ENCODE measurements around the gene HOOK2. TPM values are rescaled to one million over a fixed set of nuclear protein-coding genes. Genes with fewer than 3 reads are reported as not detected.

Gene HOOK2
- total and polyA plus RNA-seq, 2 of the 13 experiments (the other 11 are each of a cell fraction or from before 2014, with no cell fraction given), result 9.2 to 12.9 TPM

DNA sequence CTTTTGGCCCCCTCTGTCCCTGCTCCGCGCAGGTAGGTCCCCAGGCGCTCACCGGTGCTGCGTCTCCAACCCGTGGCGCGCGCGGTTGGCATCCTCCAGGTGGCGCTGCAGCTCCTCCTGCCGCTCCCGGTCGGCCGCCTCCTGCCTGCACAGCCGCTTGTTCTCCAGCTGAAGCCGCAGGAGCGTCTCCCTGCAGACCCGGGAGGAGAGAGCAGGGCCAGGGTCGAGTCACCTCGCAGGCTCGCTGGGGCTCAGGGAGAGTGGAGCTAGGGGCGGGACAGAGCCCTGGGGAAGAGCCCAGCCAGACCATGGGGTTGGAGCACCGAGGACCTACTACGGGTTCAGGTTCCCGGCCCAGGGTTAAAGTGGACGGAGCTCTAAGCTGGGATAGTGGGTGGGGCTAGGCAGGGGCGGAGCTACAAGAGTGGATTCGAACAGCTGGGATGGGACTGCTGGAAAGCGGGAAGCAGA lies 9.3 kb downstream of the HOOK2 start (continued):
- TF ChIP-seq THYN1 (CRISPR knock-in tag; IDR thresholded peaks at IDR 0.05; ENCODE audit: borderline replicate concordance, low read depth) (no peak), RBFOX2 (IDR thresholded peaks at IDR 0.05; ENCODE audit: low read depth, low read length) (peak; percentile 44), SRSF1 (optimal IDR thresholded peaks at IDR 0.05; ENCODE audit: low read depth, low read length) (no peak), HIVEP1 (CRISPR knock-in tag; IDR thresholded peaks at IDR 0.05) (peak; percentile 81), ZNF333 (CRISPR knock-in tag; IDR thresholded peaks at IDR 0.05; ENCODE audit: borderline replicate concordance) (no peak; the same call in 1 of the 2 replicates), ZNF614 (CRISPR knock-in tag; IDR thresholded peaks at IDR 0.05; ENCODE audit: borderline replicate concordance) (peak; percentile 59; the same call in 1 of the 2 replicates), ZSCAN20 (CRISPR knock-in tag; IDR thresholded peaks at IDR 0.05; ENCODE audit: borderline replicate concordance) (no peak), CBX2 (IDR thresholded peaks at IDR 0.05; ENCODE audit: low read depth, low read length) (no peak), CBX2 (CRISPR knock-in tag; IDR thresholded peaks at IDR 0.05; ENCODE audit: low read depth) (no peak), ZNF44 (CRISPR knock-in tag; IDR thresholded peaks at IDR 0.05) (peak; percentile 32; the same call in 1 of the 2 replicates), AGO1 (IDR thresholded peaks at IDR 0.05; ENCODE audit: low read depth, low read length, poor library complexity, severe bottlenecking) (peak; percentile 65), PITX1 (CRISPR knock-in tag; IDR thresholded peaks at IDR 0.05) (no peak; the same call in 1 of the 2 replicates), FOXP1 (IDR thresholded peaks at IDR 0.05) (no peak), FOXP1 (CRISPR knock-in tag; IDR thresholded peaks at IDR 0.05) (no peak), GZF1 (CRISPR knock-in tag; IDR thresholded peaks at IDR 0.05) (no peak), HDAC2 (CRISPR knock-in tag; IDR thresholded peaks at IDR 0.05) (peak; percentile 49; the same call in 1 of the 2 replicates), ZNF331 (CRISPR knock-in tag; IDR thresholded peaks at IDR 0.05) (peak; percentile 35; the same call in 1 of the 2 replicates), HCFC1 (IDR thresholded peaks at IDR 0.05; ENCODE audit: low read depth, low read length) (no peak)
- TF ChIP-seq, protein P1, sequence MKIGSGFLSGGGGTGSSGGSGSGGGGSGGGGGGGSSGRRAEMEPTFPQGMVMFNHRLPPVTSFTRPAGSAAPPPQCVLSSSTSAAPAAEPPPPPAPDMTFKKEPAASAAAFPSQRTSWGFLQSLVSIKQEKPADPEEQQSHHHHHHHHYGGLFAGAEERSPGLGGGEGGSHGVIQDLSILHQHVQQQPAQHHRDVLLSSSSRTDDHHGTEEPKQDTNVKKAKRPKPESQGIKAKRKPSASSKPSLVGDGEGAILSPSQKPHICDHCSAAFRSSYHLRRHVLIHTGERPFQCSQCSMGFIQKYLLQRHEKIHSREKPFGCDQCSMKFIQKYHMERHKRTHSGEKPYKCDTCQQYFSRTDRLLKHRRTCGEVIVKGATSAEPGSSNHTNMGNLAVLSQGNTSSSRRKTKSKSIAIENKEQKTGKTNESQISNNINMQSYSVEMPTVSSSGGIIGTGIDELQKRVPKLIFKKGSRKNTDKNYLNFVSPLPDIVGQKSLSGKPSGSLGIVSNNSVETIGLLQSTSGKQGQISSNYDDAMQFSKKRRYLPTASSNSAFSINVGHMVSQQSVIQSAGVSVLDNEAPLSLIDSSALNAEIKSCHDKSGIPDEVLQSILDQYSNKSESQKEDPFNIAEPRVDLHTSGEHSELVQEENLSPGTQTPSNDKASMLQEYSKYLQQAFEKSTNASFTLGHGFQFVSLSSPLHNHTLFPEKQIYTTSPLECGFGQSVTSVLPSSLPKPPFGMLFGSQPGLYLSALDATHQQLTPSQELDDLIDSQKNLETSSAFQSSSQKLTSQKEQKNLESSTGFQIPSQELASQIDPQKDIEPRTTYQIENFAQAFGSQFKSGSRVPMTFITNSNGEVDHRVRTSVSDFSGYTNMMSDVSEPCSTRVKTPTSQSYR (CRISPR knock-in tag; IDR thresholded peaks at IDR 0.05; ENCODE audit: borderline replicate concordance), result no peak
- TF ChIP-seq, protein P2, sequence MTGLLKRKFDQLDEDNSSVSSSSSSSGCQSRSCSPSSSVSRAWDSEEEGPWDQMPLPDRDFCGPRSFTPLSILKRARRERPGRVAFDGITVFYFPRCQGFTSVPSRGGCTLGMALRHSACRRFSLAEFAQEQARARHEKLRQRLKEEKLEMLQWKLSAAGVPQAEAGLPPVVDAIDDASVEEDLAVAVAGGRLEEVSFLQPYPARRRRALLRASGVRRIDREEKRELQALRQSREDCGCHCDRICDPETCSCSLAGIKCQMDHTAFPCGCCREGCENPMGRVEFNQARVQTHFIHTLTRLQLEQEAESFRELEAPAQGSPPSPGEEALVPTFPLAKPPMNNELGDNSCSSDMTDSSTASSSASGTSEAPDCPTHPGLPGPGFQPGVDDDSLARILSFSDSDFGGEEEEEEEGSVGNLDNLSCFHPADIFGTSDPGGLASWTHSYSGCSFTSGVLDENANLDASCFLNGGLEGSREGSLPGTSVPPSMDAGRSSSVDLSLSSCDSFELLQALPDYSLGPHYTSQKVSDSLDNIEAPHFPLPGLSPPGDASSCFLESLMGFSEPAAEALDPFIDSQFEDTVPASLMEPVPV (CRISPR knock-in tag; IDR thresholded peaks at IDR 0.05), result no peak; the same call in 1 of the 2 replicates
- TF ChIP-seq, protein P3, sequence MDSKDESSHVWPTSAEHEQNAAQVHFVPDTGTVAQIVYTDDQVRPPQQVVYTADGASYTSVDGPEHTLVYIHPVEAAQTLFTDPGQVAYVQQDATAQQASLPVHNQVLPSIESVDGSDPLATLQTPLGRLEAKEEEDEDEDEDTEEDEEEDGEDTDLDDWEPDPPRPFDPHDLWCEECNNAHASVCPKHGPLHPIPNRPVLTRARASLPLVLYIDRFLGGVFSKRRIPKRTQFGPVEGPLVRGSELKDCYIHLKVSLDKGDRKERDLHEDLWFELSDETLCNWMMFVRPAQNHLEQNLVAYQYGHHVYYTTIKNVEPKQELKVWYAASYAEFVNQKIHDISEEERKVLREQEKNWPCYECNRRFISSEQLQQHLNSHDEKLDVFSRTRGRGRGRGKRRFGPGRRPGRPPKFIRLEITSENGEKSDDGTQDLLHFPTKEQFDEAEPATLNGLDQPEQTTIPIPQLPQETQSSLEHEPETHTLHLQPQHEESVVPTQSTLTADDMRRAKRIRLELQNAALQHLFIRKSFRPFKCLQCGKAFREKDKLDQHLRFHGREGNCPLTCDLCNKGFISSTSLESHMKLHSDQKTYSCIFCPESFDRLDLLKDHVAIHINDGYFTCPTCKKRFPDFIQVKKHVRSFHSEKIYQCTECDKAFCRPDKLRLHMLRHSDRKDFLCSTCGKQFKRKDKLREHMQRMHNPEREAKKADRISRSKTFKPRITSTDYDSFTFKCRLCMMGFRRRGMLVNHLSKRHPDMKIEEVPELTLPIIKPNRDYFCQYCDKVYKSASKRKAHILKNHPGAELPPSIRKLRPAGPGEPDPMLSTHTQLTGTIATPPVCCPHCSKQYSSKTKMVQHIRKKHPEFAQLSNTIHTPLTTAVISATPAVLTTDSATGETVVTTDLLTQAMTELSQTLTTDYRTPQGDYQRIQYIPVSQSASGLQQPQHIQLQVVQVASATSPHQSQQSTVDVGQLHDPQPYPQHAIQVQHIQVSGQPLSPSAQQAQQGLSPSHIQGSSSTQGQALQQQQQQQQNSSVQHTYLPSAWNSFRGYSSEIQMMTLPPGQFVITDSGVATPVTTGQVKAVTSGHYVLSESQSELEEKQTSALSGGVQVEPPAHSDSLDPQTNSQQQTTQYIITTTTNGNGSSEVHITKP (CRISPR knock-in tag; IDR thresholded peaks at IDR 0.05; ENCODE audit: low read depth), result peak; percentile 49; the same call in 1 of the 2 replicates
- TF ChIP-seq, protein P4, sequence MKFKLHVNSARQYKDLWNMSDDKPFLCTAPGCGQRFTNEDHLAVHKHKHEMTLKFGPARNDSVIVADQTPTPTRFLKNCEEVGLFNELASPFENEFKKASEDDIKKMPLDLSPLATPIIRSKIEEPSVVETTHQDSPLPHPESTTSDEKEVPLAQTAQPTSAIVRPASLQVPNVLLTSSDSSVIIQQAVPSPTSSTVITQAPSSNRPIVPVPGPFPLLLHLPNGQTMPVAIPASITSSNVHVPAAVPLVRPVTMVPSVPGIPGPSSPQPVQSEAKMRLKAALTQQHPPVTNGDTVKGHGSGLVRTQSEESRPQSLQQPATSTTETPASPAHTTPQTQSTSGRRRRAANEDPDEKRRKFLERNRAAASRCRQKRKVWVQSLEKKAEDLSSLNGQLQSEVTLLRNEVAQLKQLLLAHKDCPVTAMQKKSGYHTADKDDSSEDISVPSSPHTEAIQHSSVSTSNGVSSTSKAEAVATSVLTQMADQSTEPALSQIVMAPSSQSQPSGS (CRISPR knock-in tag; IDR thresholded peaks at IDR 0.05), result no peak

All from HepG2 (cell line).